ENCODE data around the gene MINDY3. TPM values are rescaled to one million over a fixed set of nuclear protein-coding genes. Genes with fewer than 3 reads are reported as not detected.
"Not testable (repeated sequence)": the region's sequence is repeated elsewhere in the genome, so short reads cannot be mapped to it uniquely, and the experiment has no call there.

Gene MINDY3
- total RNA-seq, 1 donor from 2014 or later = 23.9 TPM

- Mint-ChIP-seq H3K27ac (ENCODE audit: unreplicated experiment) (no peak overlapping the region), H3K27me3 (ENCODE audit: low read depth) (no peaks in the 10 kb centered on the region), H3K4me3 (ENCODE audit: unreplicated experiment) (no peak overlapping the region), H3K4me1 (ENCODE audit: low read depth) (no peaks in the 10 kb centered on the region), H3K36me3 (ENCODE audit: low read depth) (peaks cover 27% of the 10 kb centered on the region), H3K9me3 (ENCODE audit: low read depth) (peaks cover 4% of the 10 kb centered on the region)
- no peak for DNase-seq (ENCODE audit: low spot score)
- TF ChIP-seq CTCF (IDR thresholded peaks at IDR 0.05) = no peak
Observed at GRCh38 chr10:15781381-15781960, 78.8 kb downstream of the MINDY3 start.

- peaks cover 9% of the 10 kb centered on the region for H3K9me3 Mint-ChIP-seq (ENCODE audit: low read depth)
- H3K27me3 Mint-ChIP-seq (ENCODE audit: low read depth) = no peaks in the 10 kb centered on the region
- DNase-seq (ENCODE audit: low spot score) = no peak
- no peak for TF ChIP-seq CTCF (IDR thresholded peaks at IDR 0.05)
- no peak overlapping the region for H3K27ac Mint-ChIP-seq (ENCODE audit: unreplicated experiment)
- H3K36me3 Mint-ChIP-seq (ENCODE audit: low read depth) = peaks cover 27% of the 10 kb centered on the region
- H3K4me1 Mint-ChIP-seq (ENCODE audit: low read depth) = peaks cover 8% of the 10 kb centered on the region
- no peak overlapping the region for H3K4me3 Mint-ChIP-seq (ENCODE audit: unreplicated experiment)
Observed at GRCh38 chr10:15780353-15781135, 79.8 kb downstream of the MINDY3 start.

- Mint-ChIP-seq H3K36me3 (ENCODE audit: low read depth) (peaks cover 24% of the 10 kb centered on the region), H3K4me1 (ENCODE audit: low read depth) (peaks cover 15% of the 10 kb centered on the region), H3K27me3 (ENCODE audit: low read depth) (no peaks in the 10 kb centered on the region), H3K4me3 (ENCODE audit: unreplicated experiment) (no peak overlapping the region), H3K27ac (ENCODE audit: unreplicated experiment) (no peak overlapping the region), H3K9me3 (ENCODE audit: low read depth) (peaks cover 13% of the 10 kb centered on the region)
- TF ChIP-seq CTCF (IDR thresholded peaks at IDR 0.05) = no peak
- no peak for DNase-seq (ENCODE audit: low spot score)
Observed at GRCh38 chr10:15775513-15775912, 84.8 kb downstream of the MINDY3 start.

GRCh38 chr10:15774534-15774933, 85.8 kb downstream of the MINDY3 start:
- Mint-ChIP-seq H3K4me1 (ENCODE audit: low read depth) (peaks cover 15% of the 10 kb centered on the region), H3K9me3 (ENCODE audit: low read depth) (peaks cover 13% of the 10 kb centered on the region), H3K36me3 (ENCODE audit: low read depth) (peaks cover 23% of the 10 kb centered on the region)
- not testable (repeated sequence) for H3K27ac Mint-ChIP-seq (ENCODE audit: unreplicated experiment); H3K4me3 Mint-ChIP-seq (ENCODE audit: unreplicated experiment); DNase-seq (ENCODE audit: low spot score); H3K27me3 Mint-ChIP-seq (ENCODE audit: low read depth)

- Mint-ChIP-seq H3K27ac (ENCODE audit: unreplicated experiment) (no peak overlapping the region), H3K4me3 (ENCODE audit: unreplicated experiment) (no peak overlapping the region), H3K27me3 (ENCODE audit: low read depth) (no peaks in the 10 kb centered on the region), H3K9me3 (ENCODE audit: low read depth) (no peaks in the 10 kb centered on the region), H3K36me3 (ENCODE audit: low read depth) (no peaks in the 10 kb centered on the region), H3K4me1 (ENCODE audit: low read depth) (no peaks in the 10 kb centered on the region)
- no peak for TF ChIP-seq CTCF (IDR thresholded peaks at IDR 0.05)
- DNase-seq (ENCODE audit: low spot score) = no peak
Observed at GRCh38 chr10:15764892-15765454, 95.3 kb downstream of the MINDY3 start.

Data from chondrocyte (in vitro differentiated cells).